DND-41 (cell line): Measurements from ENCODE around the gene ISG20L2.

Experiments
- EZH2 ChIP-seq: IDR thresholded peaks from 3 replicates; pipeline ENCODE4 v1.6.1; 2012; ENCODE audit warnings: borderline replicate concordance, low read depth, mild to moderate bottlenecking, moderate library complexity, low read length, inconsistent platforms; ENCODE audit not compliant: severe bottlenecking
- TF ChIP-seq, protein P1 (sequence below): IDR thresholded peaks from 2 replicates; pipeline ENCODE4 v1.5.1; 2012; ENCODE audit warnings: borderline replicate concordance, low read length, moderate library complexity, mild to moderate bottlenecking; ENCODE audit not compliant: poor library complexity, severe bottlenecking; ENCODE audit errors: extremely low read depth

DNA sequence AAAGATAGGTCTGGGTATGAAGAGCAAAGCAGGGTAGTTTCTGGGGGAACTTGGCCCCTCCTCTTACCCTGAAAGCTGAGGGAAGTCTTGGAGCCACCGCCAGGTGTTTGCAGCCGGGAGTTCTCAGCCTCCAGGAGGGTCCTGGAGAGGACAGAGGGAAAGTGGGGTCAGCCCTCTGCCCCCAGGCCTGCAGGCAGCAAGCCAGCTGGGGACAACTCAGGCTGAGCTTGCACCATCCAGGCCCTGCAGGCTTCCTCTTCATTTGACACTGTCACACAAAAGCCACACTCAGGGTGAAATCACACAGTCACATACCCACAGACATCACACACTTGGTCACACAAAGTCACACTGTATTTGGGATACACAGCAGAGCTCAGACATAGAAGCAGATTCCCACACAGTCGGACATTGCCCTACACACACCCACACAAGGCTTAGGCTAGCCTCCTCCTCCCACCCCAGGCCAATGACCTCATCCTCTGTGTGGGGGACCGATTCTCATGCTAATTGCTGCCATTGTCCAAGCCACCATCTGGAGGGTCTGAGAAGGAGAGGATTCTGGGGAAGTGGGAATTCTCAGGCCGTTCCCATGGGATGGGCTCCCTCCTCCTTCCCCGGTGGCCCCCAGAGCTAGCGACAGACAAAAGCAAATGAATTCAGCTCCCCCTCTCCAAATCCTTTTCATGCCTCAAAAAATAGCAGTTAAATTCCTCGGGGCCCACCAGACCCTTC lies 55.0 kb downstream of the ISG20L2 start:
- TF ChIP-seq, protein P1, sequence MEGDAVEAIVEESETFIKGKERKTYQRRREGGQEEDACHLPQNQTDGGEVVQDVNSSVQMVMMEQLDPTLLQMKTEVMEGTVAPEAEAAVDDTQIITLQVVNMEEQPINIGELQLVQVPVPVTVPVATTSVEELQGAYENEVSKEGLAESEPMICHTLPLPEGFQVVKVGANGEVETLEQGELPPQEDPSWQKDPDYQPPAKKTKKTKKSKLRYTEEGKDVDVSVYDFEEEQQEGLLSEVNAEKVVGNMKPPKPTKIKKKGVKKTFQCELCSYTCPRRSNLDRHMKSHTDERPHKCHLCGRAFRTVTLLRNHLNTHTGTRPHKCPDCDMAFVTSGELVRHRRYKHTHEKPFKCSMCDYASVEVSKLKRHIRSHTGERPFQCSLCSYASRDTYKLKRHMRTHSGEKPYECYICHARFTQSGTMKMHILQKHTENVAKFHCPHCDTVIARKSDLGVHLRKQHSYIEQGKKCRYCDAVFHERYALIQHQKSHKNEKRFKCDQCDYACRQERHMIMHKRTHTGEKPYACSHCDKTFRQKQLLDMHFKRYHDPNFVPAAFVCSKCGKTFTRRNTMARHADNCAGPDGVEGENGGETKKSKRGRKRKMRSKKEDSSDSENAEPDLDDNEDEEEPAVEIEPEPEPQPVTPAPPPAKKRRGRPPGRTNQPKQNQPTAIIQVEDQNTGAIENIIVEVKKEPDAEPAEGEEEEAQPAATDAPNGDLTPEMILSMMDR = no peak
- TF ChIP-seq EZH2 = no peak
